Peyer's patch (tissue), 4 donors: ENCODE measurements around the gene IGFBP4.

Experiments used
- CTCF ChIP-seq, 6 experiments: fragments of 450-650 bp in 4 of 6; fragments of 200-600 bp in 2 of 6; sonication (generic) in 1 of 6; IDR thresholded peaks; one replicate each; pipeline ENCODE4 v1.5.1; 2017 to 2019; ENCODE audit warnings: antibody characterized with exemption in 6 of 6, mild to moderate bottlenecking in 3 of 6, moderate library complexity in 1 of 6
- POLR2A ChIP-seq, 2 donors: fragments of 450-650 bp; IDR thresholded peaks; one replicate each; pipeline ENCODE4 v1.5.1; 2017; ENCODE audit warnings: antibody characterized with exemption in 2 of 2, mild to moderate bottlenecking in 2 of 2, moderate library complexity in 2 of 2

GRCh38 chr17:40422990-40423633 lies 20.1 kb upstream of the IGFBP4 start:
- TF ChIP-seq CTCF (IDR thresholded peaks at IDR 0.05) (no peak), POLR2A (IDR thresholded peaks at IDR 0.05) (no peak)
